DOHH2 (cell line): ENCODE measurements around the gene LRRC42.

Experiments used
- H3F3A ChIP-seq: fragments of 200-600 bp; sonication (generic), shearing (Covaris generic); 2 replicates; pipeline ENCODE4 v1.6.0; 2016; ENCODE audit warnings: antibody characterized with exemption, mild to moderate bottlenecking; ENCODE audit not compliant: control insufficient read depth, insufficient read depth
- H3K27ac ChIP-seq: fragments of 200-600 bp; sonication (generic); 2 replicates; pipeline ENCODE4 v1.5.1; 2014; ENCODE audit warnings: low read depth, mild to moderate bottlenecking, low read length, moderate library complexity
- H3K27me3 ChIP-seq: fragments of 200-600 bp; sonication (generic); 2 replicates; pipeline ENCODE4 v1.6.1; 2014; ENCODE audit warnings: mild to moderate bottlenecking, low read length, mixed read lengths; ENCODE audit not compliant: control insufficient read depth
- H3K36me3 ChIP-seq: fragments of 200-600 bp; sonication (generic); 2 replicates; pipeline ENCODE4 v1.6.1; 2014; ENCODE audit warnings: mild to moderate bottlenecking, low read length, moderate library complexity, mixed read lengths; ENCODE audit not compliant: control insufficient read depth
- H3K4me1 ChIP-seq: fragments of 200-600 bp; sonication (generic); 2 replicates; pipeline ENCODE4 v1.6.1; 2014; ENCODE audit warnings: mild to moderate bottlenecking, low read length, mixed read lengths; ENCODE audit not compliant: control insufficient read depth
- H3K4me2 ChIP-seq: fragments of 200-600 bp; sonication (generic); 2 replicates; pipeline ENCODE4 v1.6.0; 2014; ENCODE audit warnings: mild to moderate bottlenecking, low read length, moderate library complexity
- H3K4me3 ChIP-seq: fragments of 200-600 bp; sonication (generic); 2 replicates; pipeline ENCODE4 v1.5.1; 2014; ENCODE audit warnings: mild to moderate bottlenecking, low read length, mixed read lengths
- H3K79me2 ChIP-seq: fragments of 200-600 bp; sonication (generic); 2 replicates; pipeline ENCODE4 v1.6.1; 2014; ENCODE audit warnings: mild to moderate bottlenecking, low read length, mixed read lengths; ENCODE audit not compliant: control insufficient read depth
- H3K9me2 ChIP-seq: fragments of 200-600 bp; sonication (generic); replicated peaks from 2 replicates; pipeline ENCODE4 v1.6.1; 2014; ENCODE audit warnings: mild to moderate bottlenecking, low read length, mixed read lengths; ENCODE audit not compliant: control insufficient read depth
- H3K9me3 ChIP-seq: fragments of 200-600 bp; sonication (generic); 2 replicates; pipeline ENCODE4 v1.6.1; 2014; ENCODE audit warnings: antibody characterized with exemption, low read length, mixed read lengths; ENCODE audit not compliant: control insufficient read depth, insufficient read depth
- H4K20me1 ChIP-seq: fragments of 200-600 bp; sonication (generic); 2 replicates; pipeline ENCODE4 v1.6.0; 2014; ENCODE audit warnings: low read depth, mild to moderate bottlenecking, antibody characterized with exemption, low read length, moderate library complexity; ENCODE audit not compliant: control insufficient read depth, insufficient read depth
- EZH2phosphoT487 ChIP-seq: fragments of 200-600 bp; sonication (generic); IDR thresholded peaks from 2 replicates; pipeline ENCODE4 v1.6.1; 2017; ENCODE audit warnings: borderline replicate concordance, mild to moderate bottlenecking, antibody characterized with exemption, low read length, moderate library complexity, mixed read lengths
- TF ChIP-seq, protein P1 (sequence below): fragments of 200-600 bp; sonication (generic); IDR thresholded peaks from one replicate; pipeline ENCODE4 v1.5.1; 2014; ENCODE audit warnings: antibody characterized with exemption, mild to moderate bottlenecking, low read depth, low read length; ENCODE audit not compliant: poor library complexity, severe bottlenecking

The LRRC42 gene

DNA sequence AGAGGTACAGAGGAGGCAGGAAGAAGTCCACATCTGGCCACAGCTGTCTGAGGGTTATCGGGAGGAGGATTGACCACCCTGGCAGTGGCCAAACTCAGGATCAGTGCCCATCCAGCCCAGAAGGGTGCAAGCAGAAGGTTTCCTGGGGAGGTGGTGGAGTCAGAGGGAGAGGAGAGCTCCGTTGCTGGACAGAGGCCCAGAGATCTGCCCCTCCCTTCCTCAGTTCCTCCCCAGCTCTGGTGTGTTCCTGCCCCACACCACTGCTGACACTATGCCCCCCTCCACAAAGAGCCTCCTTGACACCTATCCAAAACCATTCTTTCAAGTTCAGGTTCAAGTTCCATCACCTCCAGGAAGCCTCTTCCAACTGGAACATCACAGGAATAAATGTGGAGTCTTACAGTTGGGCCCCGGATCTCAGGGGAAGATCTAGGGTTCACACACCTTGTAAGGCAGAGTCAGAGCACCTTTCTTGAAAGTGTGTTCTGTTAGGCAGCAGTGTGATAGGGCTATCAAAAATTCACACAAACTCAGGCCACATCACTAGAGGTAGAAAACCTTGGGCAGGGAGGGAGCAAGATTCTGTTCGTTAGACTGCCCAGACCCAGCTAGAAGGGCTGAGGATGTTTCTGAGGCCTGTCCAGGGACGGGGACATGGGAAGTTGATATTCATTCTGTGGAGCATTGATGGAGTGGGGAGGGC, 64.4 kb downstream of the LRRC42 start:
- Histone ChIP-seq H3K4me2 (no peak overlapping the region), H3K9me2 (no peaks in the 10 kb centered on the region), H3K36me3 (no peaks in the 10 kb centered on the region), H3K4me3 (no peak overlapping the region), H4K20me1 (no peaks in the 10 kb centered on the region), H3K27ac (no peak overlapping the region), H3K9me3 (no peaks in the 10 kb centered on the region), H3K79me2 (no peaks in the 10 kb centered on the region), H3K27me3 (no peaks in the 10 kb centered on the region), H3K4me1 (no peaks in the 10 kb centered on the region), H3F3A (no peaks in the 10 kb centered on the region)
- TF ChIP-seq, protein P1, sequence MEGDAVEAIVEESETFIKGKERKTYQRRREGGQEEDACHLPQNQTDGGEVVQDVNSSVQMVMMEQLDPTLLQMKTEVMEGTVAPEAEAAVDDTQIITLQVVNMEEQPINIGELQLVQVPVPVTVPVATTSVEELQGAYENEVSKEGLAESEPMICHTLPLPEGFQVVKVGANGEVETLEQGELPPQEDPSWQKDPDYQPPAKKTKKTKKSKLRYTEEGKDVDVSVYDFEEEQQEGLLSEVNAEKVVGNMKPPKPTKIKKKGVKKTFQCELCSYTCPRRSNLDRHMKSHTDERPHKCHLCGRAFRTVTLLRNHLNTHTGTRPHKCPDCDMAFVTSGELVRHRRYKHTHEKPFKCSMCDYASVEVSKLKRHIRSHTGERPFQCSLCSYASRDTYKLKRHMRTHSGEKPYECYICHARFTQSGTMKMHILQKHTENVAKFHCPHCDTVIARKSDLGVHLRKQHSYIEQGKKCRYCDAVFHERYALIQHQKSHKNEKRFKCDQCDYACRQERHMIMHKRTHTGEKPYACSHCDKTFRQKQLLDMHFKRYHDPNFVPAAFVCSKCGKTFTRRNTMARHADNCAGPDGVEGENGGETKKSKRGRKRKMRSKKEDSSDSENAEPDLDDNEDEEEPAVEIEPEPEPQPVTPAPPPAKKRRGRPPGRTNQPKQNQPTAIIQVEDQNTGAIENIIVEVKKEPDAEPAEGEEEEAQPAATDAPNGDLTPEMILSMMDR = no peak
- no peak for TF ChIP-seq EZH2phosphoT487

DNA sequence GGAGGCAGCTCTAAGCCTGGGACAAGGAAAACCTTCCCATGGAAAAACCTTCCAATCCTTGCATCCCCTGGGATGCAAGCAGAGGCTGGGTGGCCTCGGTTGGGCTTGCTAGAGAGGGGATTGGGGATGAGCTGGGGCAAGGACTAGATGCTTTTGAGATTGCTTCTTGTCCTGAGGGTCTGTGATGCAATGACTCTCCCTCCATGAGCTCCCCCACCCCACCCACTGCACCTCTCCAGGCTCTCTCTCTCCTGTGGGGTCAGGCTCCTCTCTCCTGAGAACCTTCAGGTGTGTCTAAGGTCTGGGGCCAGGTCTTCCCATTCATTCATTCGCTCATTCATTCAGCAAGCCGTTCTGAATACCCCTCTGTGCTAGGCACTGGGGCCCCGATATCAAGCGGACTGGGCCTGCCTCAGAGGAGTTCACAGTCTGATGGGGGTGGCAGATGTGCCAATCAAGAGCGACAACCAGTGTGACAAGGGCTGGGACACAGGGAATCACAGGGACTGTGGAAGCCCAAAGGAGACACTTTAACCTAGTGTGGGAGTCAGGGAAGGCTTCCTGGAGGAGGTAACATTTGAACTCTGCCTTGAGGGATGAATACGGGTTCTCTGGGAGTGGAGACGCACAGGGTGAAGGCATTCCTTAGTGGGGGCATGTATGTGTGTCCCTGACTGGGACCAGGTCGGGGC, 65.3 kb downstream of the LRRC42 start:
- Histone ChIP-seq H4K20me1 (no peaks in the 10 kb centered on the region), H3K27ac (no peak overlapping the region), H3K36me3 (no peaks in the 10 kb centered on the region), H3K4me3 (no peak overlapping the region), H3K4me1 (no peaks in the 10 kb centered on the region), H3K9me2 (no peaks in the 10 kb centered on the region), H3K4me2 (no peak overlapping the region), H3K27me3 (no peaks in the 10 kb centered on the region; the same call in 1 of the 2 replicates), H3K9me3 (no peaks in the 10 kb centered on the region), H3K79me2 (no peaks in the 10 kb centered on the region), H3F3A (no peaks in the 10 kb centered on the region)
- TF ChIP-seq EZH2phosphoT487 = no peak
- TF ChIP-seq, protein P1 = no peak

DNA sequence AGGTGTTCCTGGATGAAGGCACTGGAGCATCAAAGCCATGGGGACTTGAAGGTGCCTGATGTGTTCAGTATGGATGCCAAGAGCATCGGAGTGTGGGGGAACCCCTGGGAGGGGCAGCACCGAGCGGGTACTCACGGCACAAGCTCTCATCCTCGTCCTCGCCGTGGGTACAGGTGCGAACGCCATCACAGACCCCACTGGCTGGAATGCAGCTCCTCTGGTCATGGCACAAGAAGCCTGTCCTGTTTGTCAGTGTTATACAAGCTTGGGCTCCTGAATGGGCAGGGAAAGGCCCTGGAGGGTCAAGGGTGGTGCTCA, 65.8 kb downstream of the LRRC42 start:
- no peaks in the 10 kb centered on the region for H3K9me3 ChIP-seq
- H3K4me3 ChIP-seq = no peak overlapping the region
- H3K27me3 ChIP-seq = no peaks in the 10 kb centered on the region; the same call in 1 of the 2 replicates
- H4K20me1 ChIP-seq = no peaks in the 10 kb centered on the region
- no peaks in the 10 kb centered on the region for H3F3A ChIP-seq
- no peaks in the 10 kb centered on the region for H3K9me2 ChIP-seq
- H3K79me2 ChIP-seq = no peaks in the 10 kb centered on the region
- no peak for TF ChIP-seq EZH2phosphoT487
- TF ChIP-seq, protein P1 = no peak
- no peaks in the 10 kb centered on the region for H3K36me3 ChIP-seq
- H3K27ac ChIP-seq = no peak overlapping the region
- no peak overlapping the region for H3K4me2 ChIP-seq
- H3K4me1 ChIP-seq = no peaks in the 10 kb centered on the region
